NCI-H2081 treated with DMSO at 0.1 percent for 48 hours (cell line): ENCODE data around the gene HAND2.

ENCODE experiments used
- DNase-seq: peaks from one replicate; lab custom pipeline; 2025; lab: John Stamatoyannopoulos, UW

The HAND2 gene

DNA sequence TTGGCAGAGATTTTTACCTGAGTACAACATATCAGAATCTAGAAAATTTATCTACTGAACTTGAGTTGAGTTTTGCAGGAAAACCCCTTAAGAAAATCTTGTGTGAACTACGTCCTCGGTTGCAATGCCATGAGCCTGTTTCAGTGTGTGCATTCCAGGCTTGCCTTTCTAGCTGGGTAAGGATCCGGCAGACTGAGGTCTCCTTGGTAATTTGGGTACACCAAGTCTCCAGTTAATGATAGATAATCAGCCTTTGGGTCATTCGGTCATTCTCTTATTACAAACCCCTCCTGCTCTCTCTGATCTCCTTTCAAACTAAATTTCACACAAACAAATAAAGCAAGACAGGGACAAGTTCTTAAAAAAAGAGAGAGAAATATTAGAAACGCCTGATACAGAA lies 5.9 kb upstream of the HAND2 start:
- DNase-seq, result no peak

DNA sequence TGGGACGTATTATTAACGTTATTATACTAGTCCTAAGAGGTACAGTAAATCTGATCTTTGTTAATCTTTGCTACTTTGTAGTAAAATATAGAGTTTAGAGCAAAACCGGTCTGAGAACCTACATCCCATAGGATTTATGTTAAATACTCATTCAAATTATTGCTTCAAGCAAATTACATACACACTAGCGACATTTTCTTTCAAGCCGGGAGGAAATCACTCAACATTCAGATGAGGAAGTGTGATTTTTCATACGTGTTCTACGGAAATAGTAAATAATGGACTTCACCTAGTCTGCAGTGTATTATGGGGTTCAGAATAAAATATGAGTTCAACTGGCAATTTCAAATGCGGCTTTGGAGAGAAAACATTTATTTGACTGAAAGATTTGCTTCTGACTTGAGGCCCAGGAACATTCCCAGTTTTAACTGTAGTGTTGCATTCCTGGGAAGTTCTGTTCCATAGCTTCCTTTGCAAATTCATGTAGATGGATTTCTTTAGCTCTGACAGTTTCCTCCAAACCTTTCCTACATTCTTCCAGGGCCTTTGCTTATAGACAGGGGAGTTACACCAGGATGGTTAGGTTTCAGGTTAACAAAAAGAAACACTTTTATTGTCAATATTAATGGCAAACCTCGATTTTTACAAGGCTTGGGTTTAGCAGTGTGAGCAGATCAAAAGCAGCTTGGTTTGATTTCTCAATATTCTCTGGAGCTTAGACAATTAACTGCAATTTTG lies 5.3 kb upstream of the HAND2 start:
- DNase-seq, result no peak

DNA sequence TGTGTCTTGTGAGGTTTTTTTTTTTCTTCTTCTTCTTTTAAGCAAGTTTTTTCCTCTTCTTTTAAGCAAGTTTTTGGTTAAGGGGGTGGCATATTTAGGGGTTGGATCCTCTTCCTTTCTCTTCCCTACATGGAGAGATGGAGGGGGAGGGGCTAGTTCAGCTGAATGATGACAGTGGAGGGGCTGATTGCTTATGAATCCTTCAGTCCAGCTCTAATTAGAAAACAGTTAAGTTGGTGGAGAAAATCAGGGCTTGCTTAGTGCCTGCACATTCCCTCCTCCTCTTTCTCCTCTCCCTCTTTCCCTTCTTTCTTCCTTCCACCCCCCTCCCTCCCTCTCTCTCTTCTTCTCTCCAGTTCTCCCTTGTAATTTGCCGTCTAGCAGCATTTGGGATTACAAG lies 4.4 kb upstream of the HAND2 start:
- DNase-seq, result no peak

DNA sequence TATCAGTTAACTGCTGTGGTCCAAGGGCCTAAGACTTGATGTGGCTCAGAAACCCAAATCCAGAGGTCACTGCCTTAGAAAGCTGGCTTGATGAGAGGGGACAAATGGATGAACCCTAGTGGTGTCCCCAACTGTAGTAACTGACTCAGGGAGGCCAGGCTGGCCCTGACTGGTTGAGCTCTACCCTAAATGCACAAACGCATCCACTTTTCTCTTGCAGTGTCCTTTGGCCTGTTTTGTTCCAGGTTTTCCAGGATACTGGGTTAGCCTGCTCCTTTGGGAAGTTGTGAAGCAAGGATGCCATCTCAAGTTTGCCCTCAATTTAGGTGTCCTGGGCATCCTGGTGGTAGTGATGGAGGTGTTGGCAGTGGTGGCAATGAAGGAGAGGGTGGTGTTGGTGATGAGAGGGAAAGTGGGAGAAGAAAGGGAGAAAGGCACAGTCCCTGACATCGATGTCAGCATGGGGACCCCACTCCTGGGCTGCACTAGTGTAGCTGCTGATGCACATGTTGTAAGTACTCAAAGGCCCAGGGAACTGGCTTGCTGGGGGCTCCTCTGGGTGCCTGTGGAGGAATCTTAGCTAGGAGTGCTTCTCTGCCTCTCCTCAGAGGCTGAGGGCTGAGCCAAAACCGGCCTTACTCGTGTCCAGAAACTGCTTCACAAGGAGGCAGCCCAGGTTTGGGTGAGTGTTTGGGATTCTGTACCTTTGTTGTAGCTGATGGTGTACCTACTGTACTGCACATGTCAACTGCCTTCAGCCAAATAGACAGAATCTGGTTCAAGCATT lies 2.9 kb upstream of the HAND2 start:
- DNase-seq, result no peak

- DNase-seq, result no peak
These were observed 1.3 kb upstream of the HAND2 start for GRCh38 chr4:173531086-173531965.

DNA sequence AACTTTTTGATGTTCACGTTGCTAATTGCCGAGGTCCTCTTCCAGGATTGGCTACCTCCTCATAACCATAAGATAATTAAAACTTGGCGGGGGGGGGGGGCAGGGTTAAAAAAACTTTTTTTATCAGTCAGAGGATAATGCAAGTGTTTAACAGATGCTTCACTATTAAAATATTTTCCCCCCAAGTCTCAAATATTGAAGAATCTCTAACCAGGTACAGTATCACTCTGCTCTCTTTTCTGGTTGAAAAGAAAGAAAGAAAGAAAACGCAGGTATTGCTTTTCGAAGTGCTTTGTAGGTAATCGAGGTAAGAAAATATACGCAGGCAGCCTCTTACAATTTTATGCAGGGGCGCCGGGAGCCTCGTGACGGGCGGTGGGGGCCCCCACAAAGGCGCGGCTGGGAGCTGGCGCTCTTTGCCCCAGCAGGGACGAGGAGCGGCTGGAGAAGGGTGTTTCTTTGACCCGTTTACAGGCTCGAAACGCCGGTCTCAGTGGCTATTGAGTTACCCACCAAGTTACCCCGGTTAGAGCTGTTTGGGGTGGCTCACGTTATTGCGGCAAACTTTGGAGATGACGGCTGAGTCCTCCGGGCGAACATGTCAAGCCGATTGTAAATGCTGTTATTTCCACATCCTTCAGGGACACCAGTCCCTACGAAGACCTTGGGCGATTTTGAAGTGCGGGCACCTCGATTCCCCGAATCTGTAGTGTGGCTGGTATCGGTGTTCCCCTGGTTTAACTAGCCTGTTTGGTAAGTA lies 477 bp upstream of the HAND2 start:
- no peak for DNase-seq

GRCh38 chr4:173528378-173529321 lies 1.4 kb downstream of the HAND2 start:
- no peak for DNase-seq

- DNase-seq, result no peak
These were observed 2.7 kb downstream of the HAND2 start for GRCh38 chr4:173527103-173527891.

DNA sequence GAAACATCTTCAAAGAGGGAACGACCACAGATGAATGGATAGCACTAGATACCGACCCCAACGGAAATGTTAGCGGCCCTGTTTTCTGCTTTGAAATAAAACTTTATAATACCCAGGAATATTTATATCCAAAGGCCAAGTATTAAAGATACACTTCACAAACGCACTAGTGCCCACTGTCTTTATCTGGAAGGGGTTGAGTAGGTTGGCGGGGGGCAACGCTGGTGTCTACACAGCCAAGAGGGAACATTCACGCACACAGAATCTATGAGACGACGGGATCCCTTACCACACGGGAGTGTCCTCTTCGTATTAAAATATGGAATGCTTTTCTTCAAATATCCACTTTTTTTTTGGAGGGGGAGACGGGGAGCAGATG lies 3.3 kb downstream of the HAND2 start:
- DNase-seq, result no peak

DNA sequence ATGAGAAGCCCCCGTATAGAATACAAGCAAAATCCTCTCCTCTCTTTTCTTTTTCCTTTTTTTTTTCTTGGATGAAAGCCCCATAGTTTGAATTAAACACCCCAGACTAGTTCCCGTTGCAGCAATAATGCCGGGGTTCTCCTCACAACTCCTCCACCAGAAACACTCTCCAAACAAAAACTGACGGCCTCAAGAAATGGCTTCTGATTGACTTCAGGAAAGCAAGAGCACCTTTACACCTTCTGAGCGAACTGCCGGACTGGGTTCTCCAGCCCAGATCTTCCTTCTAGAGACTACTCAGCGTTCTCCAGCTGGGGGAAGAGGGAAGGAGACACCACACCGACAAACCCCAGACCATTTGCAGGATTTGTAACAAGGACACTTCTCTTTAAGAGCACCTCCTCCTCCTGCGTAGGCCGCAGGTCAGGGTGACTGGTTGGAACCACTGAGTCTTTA lies 4.0 kb downstream of the HAND2 start:
- no peak for DNase-seq

GRCh38 chr4:173525118-173526011 lies 4.7 kb downstream of the HAND2 start:
- DNase-seq, result no peak

GRCh38 chr4:173524218-173525117 lies 5.6 kb downstream of the HAND2 start:
- DNase-seq, result no peak

DNA sequence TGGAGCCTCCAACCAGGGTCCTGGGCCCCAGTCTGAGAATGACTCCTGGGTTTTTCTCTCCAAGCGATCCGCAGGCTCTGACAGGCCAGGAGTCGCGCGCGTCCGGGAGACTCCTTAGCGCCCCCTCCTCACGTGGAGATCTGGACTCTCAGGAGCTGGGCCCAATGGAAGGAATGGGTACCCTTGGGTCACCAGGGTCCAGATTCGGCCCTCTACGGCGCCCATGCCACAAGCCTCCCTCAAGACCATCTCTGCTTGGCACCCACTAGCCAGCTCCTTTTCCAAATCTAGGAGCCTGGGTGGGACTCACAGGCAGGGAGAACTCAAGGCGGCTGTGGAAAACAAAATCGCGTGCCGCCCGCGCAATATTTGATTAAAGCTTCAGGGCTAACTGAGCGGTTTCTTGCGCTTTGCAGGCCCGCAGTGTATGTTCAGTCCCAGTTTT lies 7.1 kb downstream of the HAND2 start:
- no peak for DNase-seq

GRCh38 chr4:173522160-173522950 lies 7.7 kb downstream of the HAND2 start:
- DNase-seq, result no peak

DNA sequence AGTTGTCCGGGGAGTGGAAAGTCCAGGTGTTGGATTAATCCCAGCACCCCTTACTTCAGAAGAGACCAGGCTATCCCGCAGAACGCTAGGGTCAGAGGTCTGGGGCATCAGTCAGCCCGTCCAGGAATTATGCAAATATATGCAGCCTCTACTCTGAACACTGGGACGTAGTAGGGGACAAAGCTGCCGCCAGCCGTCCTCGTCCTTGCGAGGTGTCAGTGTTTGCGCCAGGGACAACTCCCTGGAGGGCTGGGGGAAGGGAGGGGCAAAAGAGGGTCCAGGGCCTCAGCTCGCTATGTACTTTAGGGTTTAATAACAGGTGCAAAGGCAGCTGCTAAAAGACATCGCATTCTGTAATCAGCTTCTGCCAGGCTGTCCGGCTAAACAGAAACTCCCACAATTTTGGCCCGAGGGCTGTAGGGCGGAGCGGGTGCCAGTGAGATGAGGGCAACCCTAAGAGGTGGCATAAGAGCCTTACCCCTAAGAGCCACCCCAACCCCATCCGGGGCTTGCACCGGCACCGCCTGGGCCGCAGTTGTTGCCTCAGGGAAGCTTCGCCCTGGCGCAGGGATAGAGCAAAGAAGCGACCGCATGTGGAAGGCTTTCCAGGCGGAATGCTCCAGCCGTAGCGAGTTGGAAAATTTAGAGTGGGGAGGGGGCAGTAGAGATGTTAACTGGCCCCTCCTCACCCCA lies 8.4 kb downstream of the HAND2 start:
- no peak for DNase-seq

- DNase-seq, result no peak
These were observed 9.0 kb downstream of the HAND2 start for GRCh38 chr4:173520921-173521466.
